ENCODE results near the gene ASB4.
"Not testable (repeated sequence)": the region's sequence is repeated elsewhere in the genome, so short reads cannot be mapped to it uniquely, and the experiment has no call there.

ASB4 gene

DNA sequence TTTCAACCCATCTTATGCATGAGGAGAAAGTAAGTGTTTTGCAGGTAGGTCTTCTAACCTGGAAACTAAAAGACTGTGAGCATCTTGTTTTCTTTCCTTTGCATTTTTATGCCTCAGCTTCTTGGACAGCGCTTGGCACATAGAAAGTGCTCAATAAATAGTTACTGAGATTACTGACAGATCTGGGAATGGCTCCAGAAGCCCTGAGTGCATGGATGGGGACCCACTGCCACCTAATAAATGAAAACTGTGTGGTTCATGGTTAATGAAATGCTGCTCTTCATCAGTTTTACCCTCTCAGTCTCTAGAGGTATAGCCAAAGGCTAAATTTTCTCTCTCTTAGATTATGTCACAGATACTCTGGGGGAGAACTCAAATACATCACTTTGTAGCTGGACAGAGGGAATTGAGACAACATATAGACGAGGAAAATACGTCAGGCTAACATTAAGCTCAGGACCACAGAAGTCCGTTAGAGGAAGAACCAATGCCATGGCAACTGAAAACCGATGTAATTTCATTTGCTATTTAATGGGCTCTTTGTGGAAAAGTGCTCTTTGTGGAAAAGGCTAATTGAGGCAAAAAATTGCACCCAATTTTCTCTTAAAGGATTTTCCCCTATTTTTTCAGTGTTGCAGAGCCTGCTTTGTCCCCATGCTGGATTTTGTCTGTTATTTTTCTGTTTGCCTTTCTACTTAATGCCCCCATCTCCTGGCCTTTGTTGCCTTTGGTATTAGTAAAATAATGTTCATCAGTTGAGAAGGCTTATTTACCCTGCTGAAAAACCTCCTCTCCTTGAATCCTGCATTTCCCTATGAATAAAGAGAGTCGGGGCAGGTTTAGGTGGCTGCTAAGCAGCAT, 17.8 kb downstream of the ASB4 start:
- H3K36me3 ChIP-seq (ENCODE audit: control insufficient read depth, low read length) = no peaks in the 10 kb centered on the region
- H4K20me1 ChIP-seq (ENCODE audit: control insufficient read depth, insufficient read depth, low read depth, low read length) = no peaks in the 10 kb centered on the region
- no peak overlapping the region for H3K4me3 ChIP-seq (ENCODE audit: low read length)
- no peaks in the 10 kb centered on the region for H3K4me1 ChIP-seq (ENCODE audit: control insufficient read depth, low read length)
- no peaks in the 10 kb centered on the region for H3F3A ChIP-seq (ENCODE audit: control insufficient read depth, insufficient read depth)
- no peaks in the 10 kb centered on the region for H3K9me3 ChIP-seq (ENCODE audit: control insufficient read depth, insufficient read depth, low read length)
- no peak for TF ChIP-seq EZH2phosphoT487 (IDR thresholded peaks at IDR 0.05; ENCODE audit: borderline replicate concordance, low read length)
- TF ChIP-seq, protein P1, sequence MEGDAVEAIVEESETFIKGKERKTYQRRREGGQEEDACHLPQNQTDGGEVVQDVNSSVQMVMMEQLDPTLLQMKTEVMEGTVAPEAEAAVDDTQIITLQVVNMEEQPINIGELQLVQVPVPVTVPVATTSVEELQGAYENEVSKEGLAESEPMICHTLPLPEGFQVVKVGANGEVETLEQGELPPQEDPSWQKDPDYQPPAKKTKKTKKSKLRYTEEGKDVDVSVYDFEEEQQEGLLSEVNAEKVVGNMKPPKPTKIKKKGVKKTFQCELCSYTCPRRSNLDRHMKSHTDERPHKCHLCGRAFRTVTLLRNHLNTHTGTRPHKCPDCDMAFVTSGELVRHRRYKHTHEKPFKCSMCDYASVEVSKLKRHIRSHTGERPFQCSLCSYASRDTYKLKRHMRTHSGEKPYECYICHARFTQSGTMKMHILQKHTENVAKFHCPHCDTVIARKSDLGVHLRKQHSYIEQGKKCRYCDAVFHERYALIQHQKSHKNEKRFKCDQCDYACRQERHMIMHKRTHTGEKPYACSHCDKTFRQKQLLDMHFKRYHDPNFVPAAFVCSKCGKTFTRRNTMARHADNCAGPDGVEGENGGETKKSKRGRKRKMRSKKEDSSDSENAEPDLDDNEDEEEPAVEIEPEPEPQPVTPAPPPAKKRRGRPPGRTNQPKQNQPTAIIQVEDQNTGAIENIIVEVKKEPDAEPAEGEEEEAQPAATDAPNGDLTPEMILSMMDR (IDR thresholded peaks at IDR 0.05; ENCODE audit: low read depth, low read length, poor library complexity, severe bottlenecking) = no peak
- H3K79me2 ChIP-seq (ENCODE audit: control insufficient read depth, low read length) = no peaks in the 10 kb centered on the region
- peaks cover 18% of the 10 kb centered on the region for H3K27me3 ChIP-seq (ENCODE audit: control insufficient read depth, low read length)
- no peak overlapping the region for H3K4me2 ChIP-seq (ENCODE audit: low read length)
- no peaks in the 10 kb centered on the region for H3K9me2 ChIP-seq (replicated peaks; ENCODE audit: control insufficient read depth, low read length)
- no peak overlapping the region for H3K27ac ChIP-seq (ENCODE audit: low read depth, low read length)

DNA sequence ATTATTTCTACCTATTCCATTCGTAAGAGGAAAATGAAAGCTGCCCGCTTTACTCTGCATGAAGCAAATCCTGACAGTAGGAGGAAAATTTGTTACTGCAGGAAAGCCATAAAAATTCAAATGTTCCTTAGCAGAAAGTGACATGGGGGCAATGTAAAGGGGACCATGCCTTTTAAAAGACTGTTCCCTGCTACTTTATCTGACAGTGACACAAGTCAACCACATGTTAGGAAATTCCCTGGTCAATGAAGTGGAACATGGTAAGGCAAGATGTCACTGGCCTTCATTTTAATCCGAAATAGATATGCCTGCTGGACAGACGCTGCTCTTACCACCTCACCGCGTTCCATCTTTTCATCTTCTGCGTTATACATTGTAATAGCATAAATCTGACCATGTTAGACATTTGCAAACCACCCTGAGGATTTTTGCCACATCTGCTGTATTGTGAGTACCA, 18.4 kb downstream of the ASB4 start:
- H3K27me3 ChIP-seq (ENCODE audit: control insufficient read depth, low read length) = peaks cover 18% of the 10 kb centered on the region
- not testable (repeated sequence) for H3K36me3 ChIP-seq (ENCODE audit: control insufficient read depth, low read length); H3K4me2 ChIP-seq (ENCODE audit: low read length); H4K20me1 ChIP-seq (ENCODE audit: control insufficient read depth, insufficient read depth, low read depth, low read length); H3F3A ChIP-seq (ENCODE audit: control insufficient read depth, insufficient read depth); H3K4me3 ChIP-seq (ENCODE audit: low read length); H3K4me1 ChIP-seq (ENCODE audit: control insufficient read depth, low read length); H3K79me2 ChIP-seq (ENCODE audit: control insufficient read depth, low read length); H3K27ac ChIP-seq (ENCODE audit: low read depth, low read length); H3K9me2 ChIP-seq (replicated peaks; ENCODE audit: control insufficient read depth, low read length); H3K9me3 ChIP-seq (ENCODE audit: control insufficient read depth, insufficient read depth, low read length)

DNA sequence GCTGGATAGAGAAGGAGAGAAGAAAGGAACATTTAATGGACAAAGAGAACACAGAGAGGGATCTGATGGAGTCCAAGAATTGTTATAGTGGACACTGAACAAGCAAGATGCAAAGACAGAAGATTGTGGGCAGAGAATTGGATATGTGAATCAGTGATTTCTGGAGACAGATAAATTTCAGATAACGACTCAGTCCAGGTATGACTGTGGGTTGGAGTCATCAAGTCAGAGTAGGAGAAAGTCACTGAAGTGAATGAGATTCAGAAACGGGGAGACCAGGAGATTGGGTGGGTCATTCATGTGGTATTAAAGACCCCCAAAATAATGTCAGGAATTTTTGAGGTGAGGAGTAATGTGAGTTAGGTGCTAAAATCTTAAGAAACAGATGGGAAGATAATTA, 23.0 kb downstream of the ASB4 start:
- no peaks in the 10 kb centered on the region for H3F3A ChIP-seq (ENCODE audit: control insufficient read depth, insufficient read depth)
- H3K4me2 ChIP-seq (ENCODE audit: low read length) = no peak overlapping the region
- H3K27me3 ChIP-seq (ENCODE audit: control insufficient read depth, low read length) = peaks cover 16% of the 10 kb centered on the region

DNA sequence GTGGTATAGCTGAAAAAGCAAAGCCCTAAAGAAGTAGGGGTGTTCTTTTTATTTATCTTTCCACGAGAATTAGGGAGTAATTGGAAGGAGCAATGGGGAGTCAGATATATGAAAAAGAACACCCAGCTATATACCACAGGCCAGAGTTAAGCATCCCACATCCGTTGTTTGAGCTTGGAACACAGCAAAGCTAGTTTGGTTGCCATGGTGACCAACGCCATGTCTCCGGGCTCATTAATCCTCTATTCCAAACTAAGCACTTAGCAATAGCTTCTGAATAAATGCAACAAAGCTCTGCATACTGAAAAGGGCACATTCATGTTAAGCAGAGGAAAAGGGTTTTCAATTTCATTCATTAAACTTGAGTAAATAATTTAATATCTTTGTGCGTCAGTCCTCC, 23.5 kb downstream of the ASB4 start:
- TF ChIP-seq, protein P1 (IDR thresholded peaks at IDR 0.05; ENCODE audit: low read depth, low read length, poor library complexity, severe bottlenecking) = no peak
- no peak for TF ChIP-seq EZH2phosphoT487 (IDR thresholded peaks at IDR 0.05; ENCODE audit: borderline replicate concordance, low read length)
- H3F3A ChIP-seq (ENCODE audit: control insufficient read depth, insufficient read depth) = no peaks in the 10 kb centered on the region
- H3K4me1 ChIP-seq (ENCODE audit: control insufficient read depth, low read length) = peaks cover 3% of the 10 kb centered on the region
- no peaks in the 10 kb centered on the region for H3K36me3 ChIP-seq (ENCODE audit: control insufficient read depth, low read length)
- H3K9me2 ChIP-seq (replicated peaks; ENCODE audit: control insufficient read depth, low read length) = no peaks in the 10 kb centered on the region
- H3K4me2 ChIP-seq (ENCODE audit: low read length) = no peak overlapping the region
- no peaks in the 10 kb centered on the region for H3K9me3 ChIP-seq (ENCODE audit: control insufficient read depth, insufficient read depth, low read length)
- H3K79me2 ChIP-seq (ENCODE audit: control insufficient read depth, low read length) = no peaks in the 10 kb centered on the region
- no peak overlapping the region for H3K27ac ChIP-seq (ENCODE audit: low read depth, low read length)
- no peak overlapping the region for H3K4me3 ChIP-seq (ENCODE audit: low read length)
- H4K20me1 ChIP-seq (ENCODE audit: control insufficient read depth, insufficient read depth, low read depth, low read length) = no peaks in the 10 kb centered on the region
- H3K27me3 ChIP-seq (ENCODE audit: control insufficient read depth, low read length) = peaks cover 16% of the 10 kb centered on the region

More for the DNA sequence above, 23.0 kb downstream of the ASB4 start:
- no peak overlapping the region for H3K27ac ChIP-seq (ENCODE audit: low read depth, low read length)
- no peaks in the 10 kb centered on the region for H3K9me3 ChIP-seq (ENCODE audit: control insufficient read depth, insufficient read depth, low read length)
- no peaks in the 10 kb centered on the region for H4K20me1 ChIP-seq (ENCODE audit: control insufficient read depth, insufficient read depth, low read depth, low read length)
- TF ChIP-seq, protein P1 (IDR thresholded peaks at IDR 0.05; ENCODE audit: low read depth, low read length, poor library complexity, severe bottlenecking) = no peak
- no peak for TF ChIP-seq EZH2phosphoT487 (IDR thresholded peaks at IDR 0.05; ENCODE audit: borderline replicate concordance, low read length)
- H3K4me3 ChIP-seq (ENCODE audit: low read length) = no peak overlapping the region
- no peaks in the 10 kb centered on the region for H3K36me3 ChIP-seq (ENCODE audit: control insufficient read depth, low read length)
- no peaks in the 10 kb centered on the region for H3K79me2 ChIP-seq (ENCODE audit: control insufficient read depth, low read length)
- no peaks in the 10 kb centered on the region for H3K9me2 ChIP-seq (replicated peaks; ENCODE audit: control insufficient read depth, low read length)
- peaks cover 3% of the 10 kb centered on the region for H3K4me1 ChIP-seq (ENCODE audit: control insufficient read depth, low read length)

Data from DOHH2 (cell line).